Right renal cortex interstitium (tissue), 3 donors: Measurements from ENCODE around the gene GPSM1. TPM values are rescaled to one million over a fixed set of nuclear protein-coding genes. Genes with fewer than 3 reads are reported as not detected.
A peak's percentile ranks its signal among the peaks of the same experiment; 100 is the strongest.

Experiments
- DNase-seq, 3 donors: peaks; one replicate each; pipeline ENCODE4 v3.0.0-alpha.2; 2013; ENCODE audit warnings: low read depth in 3 of 3, low spot score in 2 of 3
- polyA plus RNA-seq, 3 donors: library from polyadenylated mRNA; unstranded; fragments of 120-200 nt; gene quantifications; one replicate each; pipeline ENCODE4 v1.2.1, GENCODE V29; 2013; ENCODE audit not compliant: insufficient read length in 3 of 3

Gene GPSM1
- polyA plus RNA-seq, 3 donors: 22.2 to 22.9 (median 22.7) TPM

- DNase-seq: no peak
Measured at GRCh38 chr9:136387217-136387616, 59.9 kb downstream of the GPSM1 start.

- DNase-seq: no peak
Measured at GRCh38 chr9:136389396-136389795, 62.1 kb downstream of the GPSM1 start.

GRCh38 chr9:136391737-136392537 lies 64.6 kb downstream of the GPSM1 start:
- no peak for DNase-seq

- no peak for DNase-seq
Measured at GRCh38 chr9:136392538-136393449, 65.5 kb downstream of the GPSM1 start.

- DNase-seq: no peak
Measured at GRCh38 chr9:136393531-136393930, 66.2 kb downstream of the GPSM1 start.

- no peak for DNase-seq
Measured at GRCh38 chr9:136394312-136395019, 67.1 kb downstream of the GPSM1 start.

- no peak for DNase-seq
Measured at GRCh38 chr9:136395020-136395340, 67.6 kb downstream of the GPSM1 start.

- DNase-seq: no peak
Measured at GRCh38 chr9:136395345-136396218, 68.2 kb downstream of the GPSM1 start.

- no peak for DNase-seq
Measured at GRCh38 chr9:136396219-136396515, 68.8 kb downstream of the GPSM1 start.

- DNase-seq: no peak
Measured at GRCh38 chr9:136397643-136398042, 70.3 kb downstream of the GPSM1 start.

- no peak for DNase-seq
Measured at GRCh38 chr9:136398286-136398685, 70.9 kb downstream of the GPSM1 start.

GRCh38 chr9:136399176-136400037 lies 72.1 kb downstream of the GPSM1 start:
- no peak for DNase-seq

- DNase-seq: peak; percentile 58 to 76 (median 67)
Measured at GRCh38 chr9:136400038-136400834, 72.9 kb downstream of the GPSM1 start, which contains the start of gene SNAPC4. SNAPC4 (minus strand) TSS chr9:136400170; CDS start chr9:136398428, 1,742 bp downstream.

GRCh38 chr9:136401173-136401922 lies 74.0 kb downstream of the GPSM1 start:
- no peak for DNase-seq

GRCh38 chr9:136402067-136402466 lies 74.7 kb downstream of the GPSM1 start:
- no peak for DNase-seq

- no peak for DNase-seq
Measured at GRCh38 chr9:136403538-136403914, 76.2 kb downstream of the GPSM1 start.

GRCh38 chr9:136403915-136404800 lies 76.8 kb downstream of the GPSM1 start:
- no peak for DNase-seq
